WERI-Rb-1 (cell line): ENCODE measurements around the gene ECHS1.

Experiments used
- DNase-seq: peaks from one replicate; pipeline ENCODE4 v3.0.0-alpha.2; 2020
- H3K27ac ChIP-seq: fragments of 250-450 bp; sonication (Bioruptor Pico); 2 replicates; pipeline ENCODE4 v1.5.1; 2020; ENCODE audit warnings: mild to moderate bottlenecking, moderate library complexity
- H3K27me3 ChIP-seq: fragments of 250-450 bp; sonication (Bioruptor Pico); 2 replicates; pipeline ENCODE4 v1.5.1; 2021; ENCODE audit warnings: mild to moderate bottlenecking, low read depth, moderate library complexity; ENCODE audit not compliant: insufficient read depth, severe bottlenecking
- H3K36me3 ChIP-seq: fragments of 250-450 bp; sonication (Bioruptor Pico); 2 replicates; pipeline ENCODE4 v1.5.1; 2020; ENCODE audit warnings: mild to moderate bottlenecking, moderate library complexity
- H3K4me3 ChIP-seq: 2 replicates; pipeline ENCODE4 v1.5.1; 2011; ENCODE audit warnings: low read depth, mild to moderate bottlenecking, control low read depth, low read length
- H3K9me3 ChIP-seq: fragments of 250-450 bp; sonication (Bioruptor Pico); 2 replicates; pipeline ENCODE4 v1.5.1; 2021; ENCODE audit warnings: mild to moderate bottlenecking, moderate library complexity; ENCODE audit not compliant: severe bottlenecking
- CTCF ChIP-seq: IDR thresholded peaks from 2 replicates; pipeline ENCODE4 v1.5.1; 2011; ENCODE audit warnings: low read depth, mild to moderate bottlenecking, control low read depth, inconsistent platforms, low read length

Gene ECHS1

GRCh38 chr10:133358925-133359310 lies 14.2 kb downstream of the ECHS1 start:
- DNase-seq, result no peak
- Histone ChIP-seq H3K36me3 (peaks cover 22% of the 10 kb centered on the region), H3K4me3 (no peak overlapping the region), H3K27ac (no peak overlapping the region), H3K27me3 (no peaks in the 10 kb centered on the region), H3K9me3 (no peaks in the 10 kb centered on the region)
- no peak for TF ChIP-seq CTCF

- Histone ChIP-seq H3K9me3 (no peaks in the 10 kb centered on the region), H3K27me3 (no peaks in the 10 kb centered on the region), H3K27ac (no peak overlapping the region), H3K36me3 (peaks cover 16% of the 10 kb centered on the region), H3K4me3 (no peak overlapping the region)
- no peak for TF ChIP-seq CTCF
- DNase-seq, result no peak
Observed at GRCh38 chr10:133358162-133358924, 14.8 kb downstream of the ECHS1 start.

- no peak for DNase-seq
Observed at GRCh38 chr10:133357285-133358161, 15.6 kb downstream of the ECHS1 start, which contains the start of gene FUOM. FUOM (minus strand) TSS chr10:133358019; CDS start chr10:133358007, 12 bp downstream.

GRCh38 chr10:133356549-133357284 lies 16.4 kb downstream of the ECHS1 start:
- Histone ChIP-seq H3K36me3 (peaks cover 3% of the 10 kb centered on the region), H3K4me3 (no peak overlapping the region), H3K9me3 (no peaks in the 10 kb centered on the region), H3K27ac (no peak overlapping the region), H3K27me3 (no peaks in the 10 kb centered on the region)
- DNase-seq, result no peak
- no peak for TF ChIP-seq CTCF

More at GRCh38 chr10:133357285-133358161, 15.6 kb downstream of the ECHS1 start, which contains the start of gene FUOM:
- Histone ChIP-seq H3K27ac (no peak within 1 kb of the TSS), H3K9me3 (no peaks in the 10 kb centered on the region), H3K27me3 (no peaks in the 10 kb centered on the region), H3K4me3 (no peak within 1 kb of the TSS), H3K36me3 (peaks cover 11% of the 10 kb centered on the region)
- no peak for TF ChIP-seq CTCF

GRCh38 chr10:133355991-133356390 lies 17.2 kb downstream of the ECHS1 start:
- no peaks in the 10 kb centered on the region for H3K27me3 ChIP-seq
- no peaks in the 10 kb centered on the region for H3K9me3 ChIP-seq
- H3K4me3 ChIP-seq, result no peak overlapping the region
- DNase-seq, result no peak
- no peak overlapping the region for H3K27ac ChIP-seq
- H3K36me3 ChIP-seq, result no peaks in the 10 kb centered on the region
- no peak for TF ChIP-seq CTCF
